HEK293T (cell line): ENCODE data around the gene PHEX.

Source experiments
- BHLHE40 ChIP-seq: fragments of 450-650 bp; IDR thresholded peaks from 2 replicates; pipeline ENCODE4 v1.6.1; 2016; ENCODE audit warnings: mild to moderate bottlenecking, moderate library complexity, borderline replicate concordance
- L3MBTL2 ChIP-seq: fragments of 450-650 bp; conservative IDR thresholded peaks from 2 replicates; pipeline ENCODE4 v1.6.1; 2016; ENCODE audit warnings: mild to moderate bottlenecking

- TF ChIP-seq BHLHE40: no peak
- no peak for TF ChIP-seq L3MBTL2
Observed at GRCh38 chrX:22063284-22063683, 31.2 kb downstream of the PHEX start.
